ENCODE measurements around the gene SMIM41.

SMIM41 gene

DNA sequence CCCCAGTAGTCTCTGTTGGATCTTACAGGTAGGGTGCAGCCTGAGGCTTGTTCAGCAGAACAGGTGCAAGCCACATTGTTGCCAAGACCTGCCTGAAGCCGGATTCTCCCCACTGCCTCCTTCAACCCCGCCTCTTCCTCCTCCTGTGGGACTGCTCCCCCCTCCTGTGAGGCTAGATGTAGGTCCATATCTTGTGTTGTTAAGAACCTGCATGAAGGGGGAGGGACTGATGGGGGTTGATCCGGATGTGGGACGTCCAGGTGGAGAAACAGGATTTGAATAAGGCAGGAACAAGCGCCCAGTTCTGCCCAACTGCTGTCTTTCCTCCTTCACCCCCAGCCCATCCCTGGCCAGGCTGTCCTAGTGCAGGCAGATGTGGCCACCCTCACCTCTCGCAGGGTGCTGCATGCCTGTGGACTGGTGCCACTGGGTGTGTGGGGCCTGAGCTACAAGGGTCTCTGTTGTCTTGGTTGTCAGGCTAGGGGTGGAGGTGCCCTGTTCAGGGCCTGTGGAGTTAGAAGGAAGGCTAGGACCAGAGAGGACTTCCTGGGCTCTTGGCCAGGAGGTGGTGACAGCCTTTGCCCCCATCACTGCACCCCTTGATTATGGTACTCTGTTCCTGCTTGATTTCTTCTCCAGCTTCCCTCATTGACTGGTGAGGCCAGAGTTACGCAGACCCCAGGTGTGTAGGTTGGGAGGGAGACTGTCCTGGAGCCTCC is 26.9 kb upstream of the SMIM41 start:
- no peak for DNase-seq

DNA sequence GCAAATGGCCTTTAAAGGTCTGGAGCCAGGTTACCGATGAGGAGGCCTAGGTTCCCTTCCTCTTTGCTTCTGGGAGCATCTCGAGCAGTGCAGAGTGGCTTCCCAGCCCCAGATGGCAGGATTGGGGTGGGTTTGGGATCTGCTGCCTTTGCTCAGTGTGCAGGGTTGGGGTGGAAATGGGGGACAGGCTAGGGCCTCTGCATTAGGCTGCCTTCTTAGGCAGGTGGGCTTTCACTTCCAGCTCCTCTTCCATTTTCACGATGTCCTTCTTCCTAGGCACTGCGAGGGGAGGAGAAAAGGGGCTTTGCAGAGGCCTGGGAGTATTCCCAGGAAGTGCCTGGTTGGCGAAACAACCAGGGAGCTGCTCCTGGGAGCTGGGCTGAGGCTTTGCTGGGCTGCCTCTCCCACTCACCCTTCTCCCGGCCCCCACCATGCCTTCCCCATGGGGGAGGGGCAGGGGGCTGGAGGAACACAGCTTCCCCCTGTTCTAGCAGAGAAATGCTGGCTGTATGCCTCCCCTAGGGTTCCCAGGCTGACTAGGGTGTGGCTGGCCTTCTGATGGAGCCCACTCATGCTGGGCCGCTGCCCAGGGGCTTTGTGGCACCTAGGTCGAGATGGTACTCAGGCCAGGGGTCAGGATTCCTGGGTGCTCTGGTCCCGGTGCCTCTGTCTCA is 25.8 kb upstream of the SMIM41 start:
- no peak for DNase-seq

- DNase-seq, result no peak
Observed at GRCh38 chr12:52054231-52054832, 25.2 kb upstream of the SMIM41 start.

GRCh38 chr12:52054833-52055730 is 24.4 kb upstream of the SMIM41 start:
- DNase-seq, result no peak

DNA sequence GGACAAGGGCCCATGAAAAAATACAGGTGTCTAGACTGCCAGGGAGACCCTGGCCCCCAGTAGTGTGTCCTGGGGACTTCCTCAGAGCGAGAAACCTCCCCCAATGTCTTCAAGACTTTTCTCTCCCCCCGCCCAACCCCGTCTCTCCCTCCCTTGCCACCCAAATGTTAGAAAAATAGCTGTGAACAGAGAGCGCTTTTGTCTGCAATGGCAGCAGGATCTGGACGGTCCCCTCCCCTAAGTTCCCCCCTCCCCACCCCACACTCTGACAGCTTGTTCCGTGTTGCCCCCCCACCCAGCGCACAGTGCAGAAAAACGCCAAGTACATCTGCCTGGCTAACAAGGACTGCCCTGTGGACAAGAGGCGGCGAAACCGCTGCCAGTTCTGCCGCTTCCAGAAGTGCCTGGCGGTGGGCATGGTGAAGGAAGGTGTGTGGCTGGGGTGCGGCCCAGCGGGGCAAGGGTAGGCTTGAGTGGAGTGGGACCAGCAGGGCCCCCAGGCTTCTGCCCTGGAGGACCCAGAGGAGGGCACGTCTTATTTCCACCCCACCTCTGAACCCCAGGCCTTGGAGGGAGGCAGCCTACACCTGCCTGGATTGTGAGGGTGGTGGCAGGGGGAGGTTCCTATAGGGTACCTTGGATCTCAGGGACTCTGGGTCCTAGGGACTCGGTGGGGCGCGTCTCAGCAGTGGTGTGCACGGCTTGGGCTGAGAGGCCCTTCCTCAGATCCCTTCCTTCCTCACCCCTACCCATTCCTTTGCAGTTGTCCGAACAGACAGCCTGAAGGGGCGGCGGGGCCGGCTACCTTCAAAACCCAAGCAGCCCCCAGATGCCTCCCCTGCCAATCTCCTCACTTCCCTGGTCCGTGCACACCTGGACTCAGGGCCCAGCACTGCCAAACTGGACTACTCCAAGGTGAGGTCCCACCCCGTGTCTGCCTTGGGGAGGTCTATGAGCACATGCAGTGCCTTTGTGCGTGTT is 23.5 kb upstream of the SMIM41 start:
- DNase-seq, result no peak

- DNase-seq, result no peak
Observed at GRCh38 chr12:52056801-52057637, 22.5 kb upstream of the SMIM41 start.

DNA sequence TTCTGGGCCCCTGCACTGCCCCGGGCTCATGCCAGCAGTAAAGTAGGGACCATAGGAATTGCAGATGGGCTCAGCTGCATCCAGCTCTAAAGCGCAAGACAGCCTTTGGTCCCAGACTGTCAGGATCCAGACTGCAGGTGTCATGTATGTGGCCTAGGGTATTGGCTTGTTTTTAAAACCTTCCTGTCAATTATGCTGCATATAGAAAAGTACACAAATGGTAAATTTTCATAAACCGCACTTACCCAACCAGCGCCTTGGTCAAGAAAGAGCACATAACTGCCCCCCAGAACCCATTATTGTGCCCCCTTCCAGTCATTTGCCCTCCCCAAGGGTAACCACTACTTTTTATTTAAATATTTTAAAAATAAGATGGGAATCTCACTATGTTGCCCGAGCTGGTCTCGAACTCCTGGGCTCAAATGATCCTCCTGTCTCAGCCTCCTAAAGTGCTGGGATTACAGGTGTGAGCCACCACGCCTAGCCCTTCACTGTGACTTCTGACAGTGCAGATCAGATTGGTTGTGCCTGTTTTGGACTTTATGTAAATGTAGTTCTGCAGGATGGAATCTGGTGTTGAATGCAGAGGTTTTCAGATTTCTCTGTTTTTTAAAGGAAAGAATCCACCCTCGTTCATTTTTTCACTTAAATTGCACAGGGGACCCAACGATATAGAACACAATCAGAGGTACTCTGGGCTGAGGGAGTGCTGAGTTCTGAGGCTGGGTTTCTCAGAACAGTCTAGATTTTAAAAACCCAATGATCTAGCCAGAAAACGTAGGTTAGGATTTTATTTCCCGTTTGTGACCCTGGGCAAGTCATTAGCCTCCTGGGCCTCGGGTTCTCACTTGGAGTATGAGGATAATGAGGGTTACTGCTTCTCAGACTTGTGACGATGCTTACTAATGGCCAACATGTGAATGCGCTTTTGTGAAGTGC is 21.6 kb upstream of the SMIM41 start:
- no peak for DNase-seq

DNA sequence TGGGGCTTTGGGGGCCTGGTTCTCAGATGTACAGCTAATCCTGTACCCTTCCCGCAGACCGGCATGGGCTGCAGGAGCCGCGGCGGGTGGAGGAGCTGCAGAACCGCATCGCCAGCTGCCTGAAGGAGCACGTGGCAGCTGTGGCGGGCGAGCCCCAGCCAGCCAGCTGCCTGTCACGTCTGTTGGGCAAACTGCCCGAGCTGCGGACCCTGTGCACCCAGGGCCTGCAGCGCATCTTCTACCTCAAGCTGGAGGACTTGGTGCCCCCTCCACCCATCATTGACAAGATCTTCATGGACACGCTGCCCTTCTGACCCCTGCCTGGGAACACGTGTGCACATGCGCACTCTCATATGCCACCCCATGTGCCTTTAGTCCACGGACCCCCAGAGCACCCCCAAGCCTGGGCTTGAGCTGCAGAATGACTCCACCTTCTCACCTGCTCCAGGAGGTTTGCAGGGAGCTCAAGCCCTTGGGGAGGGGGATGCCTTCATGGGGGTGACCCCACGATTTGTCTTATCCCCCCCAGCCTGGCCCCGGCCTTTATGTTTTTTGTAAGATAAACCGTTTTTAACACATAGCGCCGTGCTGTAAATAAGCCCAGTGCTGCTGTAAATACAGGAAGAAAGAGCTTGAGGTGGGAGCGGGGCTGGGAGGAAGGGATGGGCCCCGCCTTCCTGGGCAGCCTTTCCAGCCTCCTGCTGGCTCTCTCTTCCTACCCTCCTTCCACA is 20.7 kb upstream of the SMIM41 start:
- DNase-seq, result no peak

GRCh38 chr12:52059582-52060497 is 19.7 kb upstream of the SMIM41 start:
- DNase-seq, result no peak

GRCh38 chr12:52060498-52061177 is 18.9 kb upstream of the SMIM41 start:
- DNase-seq, result no peak

GRCh38 chr12:52061470-52062166 is 17.9 kb upstream of the SMIM41 start:
- no peak for DNase-seq

DNA sequence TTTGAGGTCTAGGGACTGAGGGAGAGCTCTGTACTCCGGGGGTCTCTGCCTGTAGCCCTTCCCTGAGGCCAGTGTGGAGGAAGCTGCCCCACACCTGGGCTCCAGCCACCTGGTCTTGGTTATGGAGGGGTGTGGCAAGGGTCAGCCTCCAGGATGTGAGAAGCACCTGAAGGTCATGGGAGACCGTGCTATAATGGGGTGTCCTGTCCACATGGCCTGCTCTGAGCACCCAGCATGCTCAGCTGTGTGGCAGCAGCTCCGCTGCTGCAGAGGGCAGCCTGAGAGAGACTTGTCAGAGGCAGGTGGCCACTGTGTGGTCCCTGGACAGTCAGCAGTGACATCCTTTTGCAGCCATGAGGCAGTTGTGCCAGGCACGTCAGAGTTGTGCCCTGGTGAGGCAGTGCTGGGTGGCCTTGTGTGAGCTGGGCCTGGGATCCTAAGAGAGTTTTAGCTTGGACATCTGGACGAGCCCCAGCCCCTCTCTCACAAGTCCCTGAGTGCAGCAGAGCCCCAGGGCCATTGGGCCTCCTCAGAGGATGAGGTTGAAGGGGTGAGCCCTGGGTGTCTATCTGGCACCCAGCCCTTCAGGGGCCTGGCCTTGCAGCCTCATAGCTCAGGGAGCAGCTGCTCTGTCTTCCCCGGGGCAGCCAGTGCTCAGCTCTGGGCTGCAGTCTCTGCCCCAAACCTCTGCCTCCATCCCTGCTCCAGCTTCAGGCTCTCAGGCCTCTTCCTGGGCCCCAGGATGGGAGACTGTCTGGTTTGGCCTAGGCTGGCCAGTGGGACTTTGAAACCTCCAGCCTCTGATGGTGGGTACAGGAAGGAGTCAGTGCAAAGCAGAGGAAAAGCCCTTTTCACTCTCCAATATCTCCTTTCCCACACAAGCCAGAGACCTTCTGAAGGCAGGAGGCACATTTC is 17.1 kb upstream of the SMIM41 start:
- no peak for DNase-seq

DNA sequence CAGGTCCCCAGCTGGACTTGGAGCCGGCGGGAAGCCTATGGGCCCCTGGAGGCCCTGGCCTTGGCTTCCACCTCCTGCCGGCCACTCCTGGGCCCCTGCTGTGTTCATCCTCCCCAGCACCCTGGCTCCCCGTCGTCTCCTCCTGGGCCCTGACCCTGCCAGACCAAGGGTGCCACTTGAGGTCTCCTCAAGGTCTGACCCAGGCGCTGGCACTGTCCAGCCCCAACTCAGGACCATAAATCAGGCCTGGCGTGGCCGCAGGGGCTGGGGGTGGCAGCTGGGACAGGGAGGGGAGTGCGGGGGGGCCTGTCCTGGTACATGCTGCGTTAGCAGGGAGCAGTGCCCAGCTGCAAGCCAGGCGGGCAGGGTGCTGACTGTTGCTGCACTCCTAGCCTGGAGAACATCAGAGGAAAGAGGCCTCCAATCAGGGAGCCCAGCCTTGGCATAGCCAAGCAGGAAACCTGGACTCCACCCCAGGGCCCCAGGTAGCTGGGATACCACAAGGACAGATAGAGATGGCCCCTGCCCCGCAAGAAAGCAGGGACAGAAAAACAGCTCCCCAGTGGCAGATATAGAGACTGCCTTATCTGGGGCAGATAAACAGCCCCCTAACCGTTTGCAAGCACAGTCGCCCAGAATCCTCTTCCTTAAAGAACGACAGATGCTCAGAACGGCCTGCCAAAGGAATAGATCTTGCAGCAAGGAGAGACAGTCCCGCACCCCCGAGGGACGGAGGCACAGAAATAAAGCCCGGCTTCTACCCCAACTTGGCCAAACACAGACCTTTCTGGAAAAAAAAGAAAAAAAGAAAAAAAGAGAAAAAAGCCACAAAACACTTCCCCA is 16.2 kb upstream of the SMIM41 start:
- peak; percentile 62 for DNase-seq

DNA sequence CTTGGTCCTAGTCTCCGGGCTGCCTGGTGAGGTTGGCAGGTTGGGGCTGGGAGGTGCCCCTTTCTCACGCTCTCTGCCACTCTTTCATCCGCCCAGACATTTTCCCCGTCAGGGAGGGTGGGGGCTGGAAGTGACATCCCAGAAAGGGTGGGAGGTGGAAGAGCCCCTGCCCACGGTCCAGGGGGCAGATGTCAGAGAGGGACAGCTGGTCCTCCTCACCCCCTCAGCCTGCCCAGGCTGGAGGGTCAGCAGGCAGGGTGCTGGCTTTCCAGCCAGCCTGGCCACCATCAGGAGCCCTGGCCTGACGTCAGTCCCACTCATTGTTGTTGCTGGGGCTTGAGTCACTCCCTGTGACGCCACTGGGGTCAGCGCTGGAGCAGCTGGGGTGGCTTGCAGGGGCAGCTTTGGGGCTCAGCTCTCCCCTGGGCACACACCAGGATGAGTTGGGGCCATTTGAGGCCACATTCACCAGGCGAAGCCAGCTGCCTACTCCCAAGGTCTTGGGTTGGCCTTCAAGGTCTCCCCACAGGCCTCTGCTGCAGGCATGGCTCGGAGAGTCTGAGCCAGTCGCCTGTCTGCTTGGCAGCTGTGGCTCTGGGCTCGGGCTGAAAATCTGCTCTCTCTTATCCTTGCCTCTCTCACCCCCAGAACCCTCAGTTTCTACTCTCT is 15.4 kb upstream of the SMIM41 start:
- DNase-seq, result no peak
